Sigmoid colon (tissue), 7 donors: ENCODE data around the gene TBC1D16. TPM values are rescaled to one million over a fixed set of nuclear protein-coding genes. Genes with fewer than 3 reads are reported as not detected.
A peak's percentile ranks its signal among the peaks of the same experiment; 100 is the strongest.

Source experiments
- DNase-seq: peaks from one replicate; pipeline ENCODE4 v3.0.0-alpha.2; 2019
- H3K27ac ChIP-seq, 4 donors: fragments of 200-600 bp; sonication (generic); one replicate each; pipeline ENCODE4 v1.5.1; 2016 to 2019; ENCODE audit warnings: mild to moderate bottlenecking in 1 of 4
- H3K27me3 ChIP-seq, 3 donors: fragments of 200-600 bp; sonication (generic); one replicate each; pipeline ENCODE4 v1.5.1; 2019; ENCODE audit warnings: mild to moderate bottlenecking in 1 of 3
- H3K36me3 ChIP-seq, 4 donors: fragments of 200-600 bp; sonication (generic); one replicate each; pipeline ENCODE4 v1.5.1; 2016 to 2019
- H3K4me1 ChIP-seq, 4 donors: fragments of 200-600 bp; sonication (generic); one replicate each; pipeline ENCODE4 v1.5.1; 2017 to 2019
- H3K4me3 ChIP-seq, 4 donors: fragments of 200-600 bp; sonication (generic); one replicate each; pipeline ENCODE4 v1.5.1; 2017 to 2019; ENCODE audit warnings: mild to moderate bottlenecking in 2 of 4, moderate library complexity in 1 of 4
- H3K9me3 ChIP-seq, 4 donors: fragments of 200-600 bp in 3 of 4; sonication (generic) in 3 of 4; one replicate each; pipeline versions ENCODE4 v1.5.1 to v1.6.1; 2013 to 2019
- CTCF ChIP-seq, 4 experiments: fragments of 450-650 bp in 3 of 4; fragments of 200-600 bp in 1 of 4; IDR thresholded peaks; one replicate each; pipeline ENCODE4 v1.5.1; 2016 to 2019; ENCODE audit warnings: antibody characterized with exemption in 4 of 4, mild to moderate bottlenecking in 3 of 4, moderate library complexity in 2 of 4
- EP300 ChIP-seq, 4 donors: sonication (generic); formaldehyde crosslinking; IDR thresholded peaks; one replicate each; pipeline ENCODE4 v1.6.1; 2017; ENCODE audit warnings: antibody characterized with exemption in 4 of 4
- POLR2A ChIP-seq, 2 donors: fragments of 450-650 bp; IDR thresholded peaks; one replicate each; pipeline ENCODE4 v1.6.1; 2016; ENCODE audit warnings: antibody characterized with exemption in 2 of 2, mild to moderate bottlenecking in 2 of 2, moderate library complexity in 2 of 2
- POLR2AphosphoS5 ChIP-seq, 4 donors: sonication (generic); formaldehyde crosslinking; IDR thresholded peaks; one replicate each; pipeline ENCODE4 v1.6.1; 2017; ENCODE audit warnings: antibody characterized with exemption in 4 of 4
- WGBS, 2 donors: extraction: QIAGEN DNeasy Blood & Tissue Kit; methylation state at CpG; one replicate each; pipeline ENCODE4 v1.1.7; 2013; 5-methylcytosine and 5-hydroxymethylcytosine counted together
- intact Hi-C: fragments of 100-400 bp; cut with DNase I; formaldehyde crosslinking; loops from one replicate; pipeline ENCODE4 v1.15.1; 2023
- polyA plus RNA-seq, 3 donors: library from polyadenylated mRNA; stranded (reverse); fragments of 200-250 nt; gene quantifications; one replicate each; pipeline ENCODE4 v1.2.3, GENCODE V29; 2013
- total RNA-seq, 4 donors: library from RNA; depleted of rRNA; stranded (reverse); fragments of >200 nt; gene quantifications; one replicate each; pipeline ENCODE4 v1.1.0, GENCODE V29; 2016
- donor health status: healthy with polysubstance abuse.
- donor health status: Bipolar disorder and iron deficiency.
- donor health status: healthy.

TBC1D16 gene
- total and polyA plus RNA-seq, 7 donors = 3.6 to 21.9 (median 15.7) TPM

- Histone ChIP-seq H3K4me3 (peak overlapping the region in 3 of 4 donors; percentile 10 to 33 (median 10)), H3K27me3 (no peaks in the 10 kb centered on the region), H3K27ac (no peak overlapping the region), H3K4me1 (peaks cover 0 to 29% (median 5%) of the 10 kb centered on the region in 4 donors), H3K36me3 (no peaks in the 10 kb centered on the region), H3K9me3 (no peaks in the 10 kb centered on the region)
- intact Hi-C loops = no loop called here
- 35 to 69% methylated on average over 43 of the region's 43 CpGs for WGBS, 2 donors
- TF ChIP-seq POLR2AphosphoS5 (IDR thresholded peaks at IDR 0.05) = no peak
- no peak for TF ChIP-seq EP300 (IDR thresholded peaks at IDR 0.05)
- TF ChIP-seq CTCF (IDR thresholded peaks at IDR 0.05) = no peak
- TF ChIP-seq POLR2A (IDR thresholded peaks at IDR 0.05) = no peak
- no peak for DNase-seq
Observed at GRCh38 chr17:80023481-80024205, 12.0 kb downstream of the TBC1D16 start.

- TF ChIP-seq POLR2A (IDR thresholded peaks at IDR 0.05) (no peak), POLR2AphosphoS5 (IDR thresholded peaks at IDR 0.05) (no peak), CTCF (IDR thresholded peaks at IDR 0.05) (no peak), EP300 (IDR thresholded peaks at IDR 0.05) (no peak)
- no peak for DNase-seq
- Histone ChIP-seq H3K9me3 (no peaks in the 10 kb centered on the region), H3K27ac (no peak overlapping the region), H3K27me3 (no peaks in the 10 kb centered on the region), H3K36me3 (no peaks in the 10 kb centered on the region), H3K4me1 (peaks cover 0 to 21% (median 2%) of the 10 kb centered on the region in 4 donors), H3K4me3 (no peak overlapping the region)
- 93 to 96% methylated on average over 2 of the region's 2 CpGs for WGBS, 2 donors
- intact Hi-C loops = no loop called here
Observed at GRCh38 chr17:80021600-80021999, 14.1 kb downstream of the TBC1D16 start.

GRCh38 chr17:80018917-80019651 is 16.6 kb downstream of the TBC1D16 start:
- WGBS, 2 donors = 54 to 79% methylated on average over 21 of the region's 21 CpGs
- Histone ChIP-seq H3K4me1 (peaks cover 0 to 12% (median 2%) of the 10 kb centered on the region in 4 donors), H3K36me3 (no peaks in the 10 kb centered on the region), H3K27ac (no peak overlapping the region), H3K4me3 (no peak overlapping the region), H3K27me3 (no peaks in the 10 kb centered on the region), H3K9me3 (no peaks in the 10 kb centered on the region)
- no peak for TF ChIP-seq POLR2AphosphoS5 (IDR thresholded peaks at IDR 0.05)
- TF ChIP-seq EP300 (IDR thresholded peaks at IDR 0.05) = no peak
- TF ChIP-seq POLR2A (IDR thresholded peaks at IDR 0.05) = no peak
- TF ChIP-seq CTCF (IDR thresholded peaks at IDR 0.05) = no peak
- intact Hi-C loops = no loop called here
- no peak for DNase-seq

- intact Hi-C loops = no loop called here
- Histone ChIP-seq H3K27me3 (no peaks in the 10 kb centered on the region), H3K9me3 (no peaks in the 10 kb centered on the region), H3K36me3 (peaks cover 0 to 10% (median 2%) of the 10 kb centered on the region in 4 donors), H3K27ac (no peak overlapping the region), H3K4me1 (no peaks in the 10 kb centered on the region), H3K4me3 (no peak overlapping the region)
- WGBS, 2 donors = 95 to 96% methylated on average over 18 of the region's 18 CpGs
- no peak for DNase-seq
- TF ChIP-seq POLR2A (IDR thresholded peaks at IDR 0.05) (no peak), CTCF (IDR thresholded peaks at IDR 0.05) (no peak), EP300 (IDR thresholded peaks at IDR 0.05) (no peak), POLR2AphosphoS5 (IDR thresholded peaks at IDR 0.05) (no peak)
Observed at GRCh38 chr17:80017226-80018010, 18.3 kb downstream of the TBC1D16 start.
